T1000 (cell line): ENCODE data around the gene CFAP97D1.

Source experiments
- DNase-seq: peaks from one replicate; lab custom pipeline; 2025; ENCODE audit warnings: mixed read lengths; lab: John Stamatoyannopoulos, UW

CFAP97D1 gene

GRCh38 chr17:43827596-43827995, 47.4 kb downstream of the CFAP97D1 start:
- no peak for DNase-seq

- DNase-seq = no peak
Observed at GRCh38 chr17:43829738-43830137, 49.5 kb downstream of the CFAP97D1 start.

- DNase-seq = no peak
Observed at GRCh38 chr17:43830510-43831140, 50.4 kb downstream of the CFAP97D1 start.

GRCh38 chr17:43831633-43832032, 51.4 kb downstream of the CFAP97D1 start:
- no peak for DNase-seq

- peak; percentile 59 for DNase-seq
Observed at GRCh38 chr17:43832168-43832975, 52.1 kb downstream of the CFAP97D1 start.

- peak; percentile 26 for DNase-seq
Observed at GRCh38 chr17:43832976-43833829, 53.0 kb downstream of the CFAP97D1 start, which contains the start of gene MPP3. Gene MPP3 (minus strand): TSS chr17:43833146. CDS start chr17:43831906, 1,240 bp downstream.

GRCh38 chr17:43834106-43834505, 53.9 kb downstream of the CFAP97D1 start:
- no peak for DNase-seq
